AG09309 (cell line): ENCODE measurements around the gene CA10.

ENCODE experiments used
- DNase-seq: peaks from one replicate; pipeline ENCODE4 v3.0.0-alpha.2; 2010; ENCODE audit warnings: low read depth
- H3K4me3 ChIP-seq: 2 replicates; pipeline ENCODE4 v1.5.1; 2011; ENCODE audit warnings: mild to moderate bottlenecking, low read depth, low read length, moderate library complexity; ENCODE audit not compliant: control insufficient read depth
- CTCF ChIP-seq: IDR thresholded peaks from 2 replicates; pipeline ENCODE4 v1.5.1; 2011; ENCODE audit warnings: mild to moderate bottlenecking, low read depth, low read length, inconsistent platforms; ENCODE audit not compliant: insufficient read depth, control insufficient read depth; ENCODE audit errors: missing control alignments

Gene CA10

GRCh38 chr17:51736356-51736755 lies 422.2 kb downstream of the CA10 start:
- TF ChIP-seq CTCF: no peak
- no peak overlapping the region for H3K4me3 ChIP-seq
- DNase-seq: no peak

GRCh38 chr17:51734976-51735375 lies 423.5 kb downstream of the CA10 start:
- H3K4me3 ChIP-seq: no peak overlapping the region
- no peak for DNase-seq
- TF ChIP-seq CTCF: no peak

- H3K4me3 ChIP-seq: no peak overlapping the region
- no peak for DNase-seq
- no peak for TF ChIP-seq CTCF
Measured at GRCh38 chr17:51734462-51734861, 424.1 kb downstream of the CA10 start.

- no peak for TF ChIP-seq CTCF
- H3K4me3 ChIP-seq: no peak overlapping the region
- no peak for DNase-seq
Measured at GRCh38 chr17:51733166-51733565, 425.3 kb downstream of the CA10 start.

GRCh38 chr17:51731941-51732722 lies 426.4 kb downstream of the CA10 start:
- DNase-seq: no peak
- H3K4me3 ChIP-seq: no peak overlapping the region
- no peak for TF ChIP-seq CTCF

GRCh38 chr17:51730303-51731050 lies 428.0 kb downstream of the CA10 start:
- no peak for DNase-seq
- H3K4me3 ChIP-seq: no peak overlapping the region
- no peak for TF ChIP-seq CTCF
